Activated CD4-positive, alpha-beta T cell treated with anti-CD3 and anti-CD28 coated beads, Interleukin-2, amount 10 ng/mL, durations not matched to agents 24 days and 14 days (primary cell): ENCODE results near the gene ASPDH. TPM values are rescaled to one million over a fixed set of nuclear protein-coding genes. Genes with fewer than 3 reads are reported as not detected.

Experiments
- DNase-seq: peaks from one replicate; pipeline ENCODE4 v3.0.0; 2022
- H3K27ac Mint-ChIP-seq: one replicate; pipeline ENCODE4 v1.8.0; 2022; ENCODE audit warnings: mild to moderate bottlenecking, mixed read lengths
- H3K27me3 Mint-ChIP-seq: one replicate; pipeline ENCODE4 v1.8.0; 2022; ENCODE audit warnings: mixed read lengths
- H3K36me3 Mint-ChIP-seq: one replicate; pipeline ENCODE4 v1.8.0; 2022; ENCODE audit warnings: low read depth, mild to moderate bottlenecking, mixed read lengths
- H3K4me1 Mint-ChIP-seq: one replicate; pipeline ENCODE4 v1.8.0; 2021; ENCODE audit warnings: mixed read lengths
- H3K4me3 Mint-ChIP-seq: one replicate; pipeline ENCODE4 v1.8.0; 2022; ENCODE audit warnings: mild to moderate bottlenecking, moderate library complexity, mixed read lengths
- H3K9me3 Mint-ChIP-seq: one replicate; pipeline ENCODE4 v1.8.0; 2021; ENCODE audit warnings: mixed read lengths
- intact Hi-C: fragments of 100-400 bp; cut with micrococcal nuclease; formaldehyde crosslinking; loops from one replicate; pipeline ENCODE4 v1.15.1; 2023
- total RNA-seq: library from RNA; stranded (reverse); gene quantifications from 2 replicates; pipeline ENCODE4 v1.2.3, GENCODE V29; 2022

ASPDH gene
- total RNA-seq, 1 donor from 2014 or later: not detected

DNA sequence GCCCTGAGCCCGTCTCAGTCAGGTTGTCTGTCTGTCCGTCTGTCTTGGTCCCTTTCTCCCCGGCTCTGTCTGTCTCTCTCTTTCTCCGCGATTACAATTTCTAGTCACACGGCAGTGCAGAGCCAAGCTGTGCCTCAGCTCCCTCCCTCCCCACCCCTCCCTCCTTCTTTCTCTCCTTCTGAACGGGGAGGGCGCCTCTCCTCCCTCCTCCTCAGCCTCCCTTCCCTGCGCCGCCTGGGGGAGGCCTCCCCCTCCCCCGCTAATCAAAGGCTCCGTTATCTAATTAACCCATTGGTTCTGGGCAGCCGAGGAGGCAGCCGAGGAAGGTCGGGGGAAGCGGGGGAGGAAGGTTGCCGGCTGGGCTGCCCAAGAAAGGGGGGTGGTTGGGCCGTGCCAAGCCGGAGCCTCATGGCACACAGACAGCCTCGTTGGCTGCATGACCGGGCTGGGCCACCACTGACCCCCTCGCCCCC is 38.0 kb upstream of the ASPDH start:
- H3K36me3 Mint-ChIP-seq: no peaks in the 10 kb centered on the region
- no peaks in the 10 kb centered on the region for H3K9me3 Mint-ChIP-seq
- no peak for DNase-seq
- H3K4me1 Mint-ChIP-seq: peaks cover 2% of the 10 kb centered on the region
- intact Hi-C loops: no loop called here
- no peak overlapping the region for H3K27ac Mint-ChIP-seq
- H3K4me3 Mint-ChIP-seq: no peak overlapping the region
- peaks cover 44% of the 10 kb centered on the region for H3K27me3 Mint-ChIP-seq

GRCh38 chr19:50551034-50551714 is 37.5 kb upstream of the ASPDH start:
- no peak for DNase-seq
- intact Hi-C loops: no loop called here
- Mint-ChIP-seq H3K4me1 (no peaks in the 10 kb centered on the region), H3K27ac (no peak overlapping the region), H3K9me3 (no peaks in the 10 kb centered on the region), H3K27me3 (peaks cover 42% of the 10 kb centered on the region), H3K4me3 (no peak overlapping the region), H3K36me3 (no peaks in the 10 kb centered on the region)

DNA sequence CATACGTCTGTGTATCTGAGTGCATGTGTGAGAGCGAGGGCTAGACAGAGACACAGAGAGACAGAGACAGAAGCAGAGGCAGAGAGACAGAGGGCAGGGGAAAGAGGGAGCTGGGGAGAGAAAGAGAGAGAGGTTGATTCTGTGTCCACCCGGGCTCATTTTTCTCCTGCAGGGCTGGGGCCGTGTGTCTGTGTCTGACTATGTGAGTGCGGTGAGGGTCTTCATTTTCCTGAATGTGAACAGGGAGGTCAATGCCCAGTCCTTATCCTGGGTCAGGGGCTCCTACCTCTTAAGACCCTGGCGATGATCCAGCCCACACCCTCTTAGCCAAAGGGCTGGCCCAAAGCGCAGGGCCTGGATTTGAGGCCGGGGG is 36.9 kb upstream of the ASPDH start:
- H3K4me3 Mint-ChIP-seq: no peak overlapping the region

GRCh38 chr19:50549927-50550593 is 36.3 kb upstream of the ASPDH start:
- intact Hi-C loops: no loop called here
- peaks cover 33% of the 10 kb centered on the region for H3K27me3 Mint-ChIP-seq
- H3K27ac Mint-ChIP-seq: no peak overlapping the region
- no peaks in the 10 kb centered on the region for H3K4me1 Mint-ChIP-seq
- no peaks in the 10 kb centered on the region for H3K9me3 Mint-ChIP-seq
- no peak overlapping the region for H3K4me3 Mint-ChIP-seq
- no peak for DNase-seq
- no peaks in the 10 kb centered on the region for H3K36me3 Mint-ChIP-seq

More for the DNA sequence above, 36.9 kb upstream of the ASPDH start:
- Mint-ChIP-seq H3K27ac (no peak overlapping the region), H3K27me3 (peaks cover 38% of the 10 kb centered on the region), H3K4me1 (no peaks in the 10 kb centered on the region), H3K9me3 (no peaks in the 10 kb centered on the region), H3K36me3 (no peaks in the 10 kb centered on the region)
- DNase-seq: no peak
- intact Hi-C loops: no loop called here

- Mint-ChIP-seq H3K27me3 (peaks cover 29% of the 10 kb centered on the region), H3K27ac (no peak overlapping the region), H3K4me1 (no peaks in the 10 kb centered on the region), H3K4me3 (no peak overlapping the region), H3K36me3 (no peaks in the 10 kb centered on the region), H3K9me3 (no peaks in the 10 kb centered on the region)
- no peak for DNase-seq
- intact Hi-C loops: no loop called here
These were observed 35.6 kb upstream of the ASPDH start for GRCh38 chr19:50549059-50549926.

DNA sequence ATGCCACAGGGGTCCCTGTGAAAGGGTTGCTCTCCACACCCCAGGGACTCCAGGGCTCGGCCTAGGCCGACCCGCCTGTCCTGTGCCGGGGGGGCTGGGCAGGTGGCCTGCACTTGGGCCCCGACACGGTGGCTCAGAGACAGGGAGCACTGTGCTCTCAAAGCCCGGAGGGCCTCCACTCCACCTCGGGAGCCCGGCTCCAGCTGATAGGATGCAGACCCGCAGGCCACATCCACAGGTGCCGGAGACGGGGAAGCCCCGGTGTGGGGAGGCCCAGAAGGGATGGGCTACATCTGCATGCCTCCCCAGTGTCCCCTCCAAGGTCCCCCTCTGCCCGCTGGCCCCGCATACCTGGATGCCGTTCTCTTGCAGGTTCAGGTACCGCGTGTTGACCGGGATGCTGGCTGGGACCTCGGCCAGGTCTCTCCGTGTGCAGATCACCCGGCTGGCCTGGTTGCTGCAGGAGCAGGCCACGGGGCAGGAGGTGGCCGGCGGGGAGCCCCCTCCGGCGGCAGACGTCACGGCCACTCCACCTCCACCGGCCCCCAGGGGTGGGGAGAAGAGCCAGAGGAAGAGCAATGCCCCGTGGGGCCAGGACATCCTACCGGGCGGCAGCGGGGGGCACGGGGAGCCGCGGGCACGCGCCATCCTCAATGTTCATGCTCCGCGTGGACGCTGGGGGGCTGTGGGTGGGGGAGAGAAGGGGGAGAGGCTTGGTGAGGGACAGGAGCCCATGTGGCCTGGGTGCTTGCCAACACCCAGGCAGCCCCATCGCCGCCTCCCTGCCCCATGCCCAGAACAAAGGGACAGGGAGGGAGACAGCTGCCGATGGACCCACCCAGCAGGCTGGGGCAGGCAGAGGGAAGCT is 34.7 kb upstream of the ASPDH start:
- Mint-ChIP-seq H3K36me3 (no peaks in the 10 kb centered on the region), H3K4me1 (no peaks in the 10 kb centered on the region), H3K4me3 (no peak overlapping the region), H3K9me3 (no peaks in the 10 kb centered on the region), H3K27me3 (peaks cover 26% of the 10 kb centered on the region), H3K27ac (no peak overlapping the region)
- intact Hi-C loops: no loop called here
- no peak for DNase-seq

GRCh38 chr19:50547385-50548190 is 33.9 kb upstream of the ASPDH start:
- no peak overlapping the region for H3K27ac Mint-ChIP-seq
- H3K4me1 Mint-ChIP-seq: no peaks in the 10 kb centered on the region
- H3K27me3 Mint-ChIP-seq: peaks cover 18% of the 10 kb centered on the region
- H3K4me3 Mint-ChIP-seq: no peak overlapping the region
- intact Hi-C loops: no loop called here
- DNase-seq: no peak
- no peaks in the 10 kb centered on the region for H3K9me3 Mint-ChIP-seq
- H3K36me3 Mint-ChIP-seq: no peaks in the 10 kb centered on the region

GRCh38 chr19:50546527-50547221 is 33.0 kb upstream of the ASPDH start:
- H3K4me1 Mint-ChIP-seq: no peaks in the 10 kb centered on the region
- no peak overlapping the region for H3K4me3 Mint-ChIP-seq
- H3K9me3 Mint-ChIP-seq: no peaks in the 10 kb centered on the region
- H3K27me3 Mint-ChIP-seq: peaks cover 12% of the 10 kb centered on the region
- no peaks in the 10 kb centered on the region for H3K36me3 Mint-ChIP-seq
- intact Hi-C loops: no loop called here
- H3K27ac Mint-ChIP-seq: no peak overlapping the region
- no peak for DNase-seq

- Mint-ChIP-seq H3K4me1 (no peaks in the 10 kb centered on the region), H3K4me3 (no peak overlapping the region), H3K9me3 (no peaks in the 10 kb centered on the region), H3K36me3 (no peaks in the 10 kb centered on the region), H3K27me3 (no peaks in the 10 kb centered on the region), H3K27ac (no peak overlapping the region)
- intact Hi-C loops: no loop called here
- no peak for DNase-seq
These were observed 29.2 kb upstream of the ASPDH start for GRCh38 chr19:50542943-50543342.

DNA sequence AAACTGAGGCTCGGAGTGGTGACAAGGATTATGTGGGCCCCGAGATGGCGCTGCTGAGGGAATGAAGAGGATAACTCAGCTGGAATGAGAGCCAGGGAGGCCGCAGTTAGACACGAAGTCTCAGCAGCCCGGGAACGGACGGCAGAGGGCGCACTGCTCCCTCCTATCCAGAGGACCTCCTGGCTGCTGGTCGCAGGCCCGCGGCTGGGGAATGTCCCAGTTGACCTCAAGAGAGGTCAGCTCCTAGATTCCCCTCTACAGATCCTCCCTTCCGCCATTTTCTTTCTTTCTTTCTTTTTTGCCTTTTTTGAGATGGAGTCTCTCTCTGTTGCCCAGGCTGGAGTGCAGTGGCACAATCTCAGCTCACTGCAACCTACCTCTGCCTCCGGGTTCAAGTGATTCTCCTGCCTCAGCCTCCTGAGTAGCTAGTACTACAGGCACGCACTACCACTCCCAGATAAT is 24.1 kb upstream of the ASPDH start:
- Mint-ChIP-seq H3K27ac (no peak overlapping the region), H3K4me3 (no peak overlapping the region), H3K9me3 (no peaks in the 10 kb centered on the region), H3K27me3 (no peaks in the 10 kb centered on the region), H3K4me1 (no peaks in the 10 kb centered on the region), H3K36me3 (no peaks in the 10 kb centered on the region)
- intact Hi-C loops: loop anchor here (1.0 kb wide), 1 partner anchor 246 kb away; no protein-coding TSS in a partner anchor
- peak; percentile 88 for DNase-seq

- H3K27ac Mint-ChIP-seq: no peak overlapping the region
- no peaks in the 10 kb centered on the region for H3K27me3 Mint-ChIP-seq
- no peaks in the 10 kb centered on the region for H3K4me1 Mint-ChIP-seq
- no peak for DNase-seq
- H3K4me3 Mint-ChIP-seq: no peak overlapping the region
- peaks cover 3% of the 10 kb centered on the region for H3K9me3 Mint-ChIP-seq
- H3K36me3 Mint-ChIP-seq: no peaks in the 10 kb centered on the region
- intact Hi-C loops: loop anchor here (1.0 kb wide), 1 partner anchor 246 kb away; no protein-coding TSS in a partner anchor
These were observed 23.6 kb upstream of the ASPDH start for GRCh38 chr19:50537306-50537685.

DNA sequence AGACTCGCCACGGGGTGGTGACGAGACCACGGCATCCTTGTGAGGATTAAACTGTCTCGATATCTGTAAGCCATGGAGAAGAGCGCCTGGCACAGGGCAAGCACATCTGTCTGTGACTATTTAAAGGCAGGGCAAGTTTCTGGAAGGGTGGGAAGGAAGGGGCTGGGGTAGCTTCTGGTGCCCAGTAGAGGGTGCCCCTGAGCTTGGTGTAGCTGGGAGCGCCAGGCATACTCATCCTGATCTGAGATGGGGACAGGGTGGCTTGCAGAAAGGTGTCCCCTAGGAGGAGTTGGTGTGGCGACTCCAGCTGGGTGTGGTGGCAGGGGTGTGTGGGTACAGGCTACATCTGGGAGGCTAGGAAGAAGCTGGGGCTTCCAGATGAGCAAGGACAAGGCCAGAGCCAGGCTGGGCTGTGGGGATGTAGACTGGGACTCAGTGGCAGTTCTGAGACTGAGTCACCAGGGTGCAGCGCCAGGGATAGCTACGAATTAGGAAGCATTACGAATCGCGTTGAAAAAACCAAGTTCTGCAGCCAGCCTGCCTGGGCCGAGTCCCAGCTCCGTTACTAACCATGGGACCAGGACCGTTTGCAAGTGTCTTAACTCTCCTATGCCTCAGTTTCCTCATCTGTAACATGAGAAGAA is 23.1 kb upstream of the ASPDH start:
- Mint-ChIP-seq H3K27ac (no peak overlapping the region), H3K4me3 (no peak overlapping the region), H3K27me3 (no peaks in the 10 kb centered on the region), H3K9me3 (peaks cover 4% of the 10 kb centered on the region), H3K36me3 (no peaks in the 10 kb centered on the region), H3K4me1 (no peaks in the 10 kb centered on the region)
- DNase-seq: no peak
- intact Hi-C loops: loop anchor here (1.0 kb wide), 1 partner anchor 247 kb away; no protein-coding TSS in a partner anchor
